Ovary (tissue), 9 donors: Measurements from ENCODE around the gene SLC35A2. TPM values are rescaled to one million over a fixed set of nuclear protein-coding genes. Genes with fewer than 3 reads are reported as not detected.

Experiments used
- DNase-seq, 5 donors: peaks; one replicate each; pipeline ENCODE4 v3.0.0-alpha.2; 2019 to 2020
- H3K27ac ChIP-seq, 2 donors: fragments of 200-600 bp; one replicate each; pipeline versions ENCODE4 v1.5.1 to v1.8.0; 2019 to 2022
- H3K27me3 ChIP-seq: fragments of 200-600 bp; one replicate; pipeline ENCODE4 v1.8.0; 2022
- H3K36me3 ChIP-seq: fragments of 200-600 bp; sonication (generic); one replicate; pipeline ENCODE4 v1.5.1; 2019
- H3K4me1 ChIP-seq: one replicate; pipeline ENCODE4 v1.8.1; 2013; ENCODE audit warnings: mild to moderate bottlenecking, moderate library complexity; ENCODE audit not compliant: insufficient read depth
- H3K4me3 ChIP-seq: fragments of 200-600 bp; sonication (generic); one replicate; pipeline ENCODE4 v1.5.1; 2017
- H3K9me3 ChIP-seq, 2 donors: fragments of 200-600 bp in 1 of 2; sonication (generic) in 1 of 2; one replicate each; pipeline versions ENCODE4 v1.5.1 to v1.8.1; 2013 to 2019; ENCODE audit warnings: mild to moderate bottlenecking in 1 of 2, moderate library complexity in 1 of 2
- EP300 ChIP-seq: sonication (generic); formaldehyde crosslinking; IDR thresholded peaks from one replicate; pipeline ENCODE4 v1.6.1; 2017; ENCODE audit warnings: antibody characterized with exemption
- POLR2A ChIP-seq: fragments of 450-650 bp; IDR thresholded peaks from one replicate; pipeline ENCODE4 v1.6.1; 2017; ENCODE audit warnings: antibody characterized with exemption, mild to moderate bottlenecking, moderate library complexity
- WGBS, 3 donors: extraction: QIAGEN DNeasy Blood & Tissue Kit in 1 of 3; methylation state at CpG; one replicate each; pipeline versions ENCODE4 v1.1.5 to v1.1.7; 2013 to 2017; 5-methylcytosine and 5-hydroxymethylcytosine counted together
- intact Hi-C, 4 donors: fragments of 100-400 bp; cut with DNase I; formaldehyde crosslinking; loops; one replicate each; pipeline versions ENCODE4 v1.11.0 to v1.15.1; 2022 to 2023
- polyA plus RNA-seq, 2 donors: library from polyadenylated mRNA; stranded (reverse); fragments of 200-250 nt in 1 of 2; fragments of 350-450 nt in 1 of 2; fragmentation: Illumina TruSeq in 1 of 2; extraction: RNeasy Lipid Tissue Mini Kit (QIAGEN cat#74804) in 1 of 2; gene quantifications; one replicate each; pipeline ENCODE4 v1.2.3, GENCODE V29; 2013 to 2014
- total RNA-seq, 7 donors: library from RNA; depleted of rRNA in 2 of 7; stranded (reverse); fragments of >200 nt in 2 of 7; fragmentation: NEBNext Ultra II Directional in 3 of 7; extraction: Animal tissue kit (Norgen Biotek cat#: 25700) in 3 of 7; gene quantifications; one replicate each; pipeline versions ENCODE4 v1.1.0 to v1.2.4, GENCODE V29; 2016 to 2023
- TF ChIP-seq, protein P1 (sequence below), 3 donors: fragments of 450-650 bp in 2 of 3; fragments of 200-600 bp in 1 of 3; IDR thresholded peaks; one replicate each; pipeline versions ENCODE4 v1.5.1 to v1.8.0; 2016 to 2022; ENCODE audit warnings: antibody characterized with exemption in 3 of 3, mild to moderate bottlenecking in 1 of 3
- donor health status: DM: no; HTN: no; CAD: no; lungs with moderate emphysema.
- donor health status: DM: no; HTN: no; CAD: no.
- donor health status: Bipolar disorder and iron deficiency.
- donor health status: DM: yes; HTN: yes; CAD: no.
- donor health status: DM: no; HTN: no; CAD: no.
- donor health status: DM: yes; HTN: yes; CAD: no.

SLC35A2 gene
- total and polyA plus RNA-seq, 9 donors = 8.2 to 18.8 (median 12.5) TPM

DNA sequence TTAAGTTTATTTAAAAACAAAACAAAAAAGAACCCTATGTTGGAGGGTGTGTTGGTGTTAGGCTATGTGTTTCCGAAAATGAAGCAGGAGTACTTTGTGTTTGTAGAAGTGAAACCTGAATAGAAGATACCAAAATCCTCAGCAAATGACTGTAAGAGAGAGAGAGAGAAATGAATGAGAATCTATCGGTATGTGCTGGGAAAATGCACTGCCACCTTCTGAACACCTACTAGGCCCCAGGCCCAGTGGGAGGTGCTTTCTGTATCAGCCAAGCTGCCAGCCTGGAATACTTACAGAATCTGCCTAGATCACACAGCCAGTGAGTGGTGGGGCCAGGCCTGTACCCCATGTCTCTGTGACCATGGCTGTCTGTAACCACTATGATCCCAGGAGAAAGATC lies 22.3 kb upstream of the SLC35A2 start:
- Histone ChIP-seq H3K4me3 (no peak overlapping the region), H3K27ac (no peak overlapping the region), H3K27me3 (no peaks in the 10 kb centered on the region), H3K36me3 (no peaks in the 10 kb centered on the region), H3K9me3 (no peaks in the 10 kb centered on the region), H3K4me1 (no peaks in the 10 kb centered on the region)
- no peak for DNase-seq
- WGBS, 3 donors = 85 to 88% (median 86%) methylated on average over 2 of the region's 2 CpGs
- TF ChIP-seq, protein P1, sequence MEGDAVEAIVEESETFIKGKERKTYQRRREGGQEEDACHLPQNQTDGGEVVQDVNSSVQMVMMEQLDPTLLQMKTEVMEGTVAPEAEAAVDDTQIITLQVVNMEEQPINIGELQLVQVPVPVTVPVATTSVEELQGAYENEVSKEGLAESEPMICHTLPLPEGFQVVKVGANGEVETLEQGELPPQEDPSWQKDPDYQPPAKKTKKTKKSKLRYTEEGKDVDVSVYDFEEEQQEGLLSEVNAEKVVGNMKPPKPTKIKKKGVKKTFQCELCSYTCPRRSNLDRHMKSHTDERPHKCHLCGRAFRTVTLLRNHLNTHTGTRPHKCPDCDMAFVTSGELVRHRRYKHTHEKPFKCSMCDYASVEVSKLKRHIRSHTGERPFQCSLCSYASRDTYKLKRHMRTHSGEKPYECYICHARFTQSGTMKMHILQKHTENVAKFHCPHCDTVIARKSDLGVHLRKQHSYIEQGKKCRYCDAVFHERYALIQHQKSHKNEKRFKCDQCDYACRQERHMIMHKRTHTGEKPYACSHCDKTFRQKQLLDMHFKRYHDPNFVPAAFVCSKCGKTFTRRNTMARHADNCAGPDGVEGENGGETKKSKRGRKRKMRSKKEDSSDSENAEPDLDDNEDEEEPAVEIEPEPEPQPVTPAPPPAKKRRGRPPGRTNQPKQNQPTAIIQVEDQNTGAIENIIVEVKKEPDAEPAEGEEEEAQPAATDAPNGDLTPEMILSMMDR (IDR thresholded peaks at IDR 0.05) = no peak
- TF ChIP-seq EP300 = no peak
- TF ChIP-seq POLR2A = no peak
- intact Hi-C loops = no loop called here

DNA sequence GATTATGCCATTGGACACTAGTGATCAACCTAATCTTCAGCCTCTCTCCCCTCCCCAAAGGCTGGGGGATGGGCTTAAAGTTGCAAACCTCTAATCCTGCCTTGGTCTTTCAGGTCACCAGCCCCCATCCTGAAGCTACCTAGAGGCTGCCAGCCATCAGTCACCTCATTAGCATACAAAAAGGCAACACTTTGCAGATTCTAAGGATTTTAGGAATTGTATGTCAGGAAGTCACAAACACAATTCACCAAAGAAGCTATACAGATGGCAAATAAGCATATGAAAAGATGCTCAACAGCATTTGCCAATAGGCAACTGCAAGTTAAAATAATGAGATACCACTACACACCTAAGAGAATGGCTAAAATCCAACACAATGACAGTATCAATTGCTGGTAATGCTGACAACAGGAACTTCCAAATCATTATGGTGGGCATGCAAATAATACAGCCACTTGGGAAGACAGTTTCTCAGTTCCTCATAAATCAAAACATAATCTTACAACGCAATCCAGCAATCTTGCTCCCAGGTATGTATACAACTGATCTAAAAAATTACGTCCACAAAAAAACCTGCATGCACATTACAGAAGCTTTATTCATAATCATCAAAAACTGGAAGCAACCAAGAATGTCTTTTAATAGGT lies 16.4 kb upstream of the SLC35A2 start:
- Histone ChIP-seq H3K36me3 (no peaks in the 10 kb centered on the region), H3K9me3 (no peaks in the 10 kb centered on the region), H3K4me1 (no peaks in the 10 kb centered on the region), H3K27ac (no peak overlapping the region), H3K27me3 (no peaks in the 10 kb centered on the region), H3K4me3 (no peak overlapping the region)
- DNase-seq = no peak
- TF ChIP-seq POLR2A (no peak), EP300 (no peak)
- TF ChIP-seq, protein P1 (IDR thresholded peaks at IDR 0.05) = no peak
- intact Hi-C loops = no loop called here
- WGBS, 3 donors = 66 to 72% (median 71%) methylated on average over 2 of the region's 2 CpGs

DNA sequence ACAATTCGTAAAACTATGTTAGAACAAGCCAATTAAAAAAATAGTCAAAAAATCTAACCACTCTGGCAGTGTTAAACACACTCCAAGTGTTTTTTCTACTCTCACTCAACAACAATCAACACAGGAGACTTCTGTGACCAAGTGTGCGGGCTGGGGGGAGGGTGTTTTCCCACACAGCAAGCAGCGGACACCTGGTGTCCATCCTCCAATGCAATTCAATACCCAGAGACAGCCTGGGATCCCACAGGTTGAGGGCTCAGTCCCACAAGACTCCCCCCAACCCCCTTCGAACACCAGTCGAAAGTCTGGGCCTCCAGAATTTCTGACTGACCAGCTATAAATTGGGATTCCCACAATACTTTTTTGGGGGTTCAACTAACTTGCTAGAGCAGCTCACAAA lies 15.7 kb upstream of the SLC35A2 start:
- H3K36me3 ChIP-seq = no peaks in the 10 kb centered on the region
- DNase-seq = no peak

DNA sequence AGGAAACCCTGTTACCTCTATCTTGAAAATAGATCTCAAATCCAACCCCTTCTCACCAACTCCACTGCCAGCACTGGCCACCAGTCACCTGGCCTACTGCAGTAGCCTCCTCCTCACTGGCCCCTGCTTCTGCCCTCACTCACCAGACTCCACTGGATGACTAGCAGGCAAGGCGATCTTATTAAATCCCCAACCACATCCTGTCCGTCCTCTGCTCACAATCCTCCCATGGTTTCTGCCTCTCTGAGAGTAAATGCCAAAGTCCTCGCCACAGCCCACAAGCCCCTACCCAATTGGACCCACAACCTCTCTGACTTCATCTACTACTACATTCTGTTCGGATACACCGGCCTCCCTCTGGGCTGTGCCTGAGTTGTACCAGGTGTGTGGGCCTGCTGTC lies 12.8 kb upstream of the SLC35A2 start:
- intact Hi-C loops = no loop called here
- H3K27me3 ChIP-seq = no peaks in the 10 kb centered on the region
- no peak for DNase-seq

More for the DNA sequence above, 15.7 kb upstream of the SLC35A2 start:
- 45 to 54% (median 51%) methylated on average over 5 of the region's 5 CpGs for WGBS, 3 donors
- Histone ChIP-seq H3K27ac (no peak overlapping the region), H3K9me3 (no peaks in the 10 kb centered on the region), H3K27me3 (no peaks in the 10 kb centered on the region), H3K4me1 (no peaks in the 10 kb centered on the region), H3K4me3 (no peak overlapping the region)
- intact Hi-C loops = no loop called here
- TF ChIP-seq POLR2A (no peak), EP300 (no peak)
- TF ChIP-seq, protein P1 (IDR thresholded peaks at IDR 0.05) = no peak

More for the DNA sequence above, 12.8 kb upstream of the SLC35A2 start:
- Histone ChIP-seq H3K4me1 (no peaks in the 10 kb centered on the region), H3K9me3 (no peaks in the 10 kb centered on the region), H3K27ac (no peak overlapping the region), H3K4me3 (no peak overlapping the region), H3K36me3 (no peaks in the 10 kb centered on the region)
- TF ChIP-seq EP300 = no peak
- TF ChIP-seq, protein P1 (IDR thresholded peaks at IDR 0.05) = no peak
- 85 to 91% (median 88%) methylated on average over 5 of the region's 5 CpGs for WGBS, 3 donors
